Motor neuron (in vitro differentiated cells): ENCODE results near the gene TNFAIP8L3. TPM values are rescaled to one million over a fixed set of nuclear protein-coding genes. Genes with fewer than 3 reads are reported as not detected.
"Not testable (repeated sequence)": the region's sequence is repeated elsewhere in the genome, so short reads cannot be mapped to it uniquely, and the experiment has no call there.

Experiments
- ATAC-seq, 8 experiments: fragments of 200-7000 bp; cut with Tn5 transposase; replicated peaks in 6 of 8; 2 replicates each; pipeline ENCODE4 v1.8.0; 2021; ENCODE audit warnings: mild to moderate bottlenecking in 8 of 8, moderate library complexity in 8 of 8
- H3K27ac ChIP-seq, 2 donors: fragments of 250-450 bp; sonication (Bioruptor Pico); 2 replicates each; pipeline ENCODE4 v1.9.0; 2021; ENCODE audit warnings: antibody characterized with exemption in 2 of 2, mild to moderate bottlenecking in 2 of 2, moderate library complexity in 1 of 2
- H3K4me1 ChIP-seq, 2 donors: fragments of 250-450 bp; sonication (Bioruptor Pico); replicated peaks in 1 of 2; 2 replicates each; pipeline ENCODE4 v1.6.1; 2021; ENCODE audit warnings: antibody characterized with exemption in 2 of 2, mild to moderate bottlenecking in 2 of 2, moderate library complexity in 1 of 2
- H3K4me3 ChIP-seq, 5 donors: fragments of 250-450 bp; sonication (Bioruptor Pico); 2 replicates each; pipeline ENCODE4 v1.9.0; 2021; ENCODE audit warnings: antibody characterized with exemption in 5 of 5, mild to moderate bottlenecking in 5 of 5, moderate library complexity in 4 of 5
- WGBS, 10 experiments: fragments of 450-650 bp; shearing (Covaris generic); methylation state at CpG; one replicate each; pipeline ENCODE4 v1.0.0; 2022; 5-methylcytosine and 5-hydroxymethylcytosine counted together
- in situ Hi-C, 9 experiments: fragments of 400-800 bp; cut with MboI; loops; one replicate each; pipeline ENCODE4 v1.15.0; 2021; ENCODE audit warnings: low sequenced_read_pairs in 9 of 9, low pct_unique_long_range_greater_than_20kb in 2 of 9; ENCODE audit not compliant: unreplicated experiment in 9 of 9
- total RNA-seq, 8 experiments: library from RNA; unstranded; fragments of 300-600 nt; gene quantifications; 2 replicates each; pipeline versions ENCODE4 v1.2.3 to v1.2.4, GENCODE V29; 2022

The TNFAIP8L3 gene
- total RNA-seq, 8 experiments from 2014 or later = 0.75 to 6.9 (median 2.0) TPM

- peak in 5 of 8 experiments; percentile 24 to 88 (median 82) for ATAC-seq
- H3K4me3 ChIP-seq = no peak overlapping the region
- WGBS, 10 experiments = 18 to 100% (median 79%) methylated on average over 1 to 3 of the region's 3 CpGs; no CpG with 5 or more reads in 3 of the 10 experiments
- no peak overlapping the region for H3K27ac ChIP-seq
- peaks cover 6 to 7% of the 10 kb centered on the region in 2 donors for H3K4me1 ChIP-seq
- in situ Hi-C loops = no loop called here
Observed at GRCh38 chr15:51060030-51060673, 34.6 kb downstream of the TNFAIP8L3 start.

- 83 to 100% (median 100%) methylated on average over 1 of the region's 1 CpG; no CpG with 5 or more reads in 7 of the 10 experiments for WGBS, 10 experiments
- no peak for ATAC-seq
- no peak overlapping the region for H3K4me3 ChIP-seq
- peaks cover 3 to 4% of the 10 kb centered on the region in 2 donors for H3K4me1 ChIP-seq
- in situ Hi-C loops = no loop called here
- H3K27ac ChIP-seq = no peak overlapping the region
Observed at GRCh38 chr15:51054535-51054934, 40.2 kb downstream of the TNFAIP8L3 start.

- no peak overlapping the region for H3K4me3 ChIP-seq
- H3K4me1 ChIP-seq = peaks cover 6 to 11% of the 10 kb centered on the region in 2 donors
- no peak for ATAC-seq
- in situ Hi-C loops = no loop called here
- 83 to 100% (median 100%) methylated on average over 1 of the region's 1 CpG; no CpG with 5 or more reads in 6 of the 10 experiments for WGBS, 10 experiments
- no peak overlapping the region for H3K27ac ChIP-seq
Observed at GRCh38 chr15:51053571-51053970, 41.1 kb downstream of the TNFAIP8L3 start.

GRCh38 chr15:51051776-51052175 lies 42.9 kb downstream of the TNFAIP8L3 start:
- peaks cover 6 to 25% of the 10 kb centered on the region in 2 donors for H3K4me1 ChIP-seq
- peak in 2 of 8 experiments; percentile 18 to 25 for ATAC-seq
- H3K4me3 ChIP-seq = no peak overlapping the region
- in situ Hi-C loops = no loop called here
- 43 to 100% (median 80%) methylated on average over 1 to 3 of the region's 3 CpGs; no CpG with 5 or more reads in 2 of the 10 experiments for WGBS, 10 experiments
- H3K27ac ChIP-seq = no peak overlapping the region

GRCh38 chr15:51049081-51049480 lies 45.6 kb downstream of the TNFAIP8L3 start:
- peaks cover 6 to 25% of the 10 kb centered on the region in 2 donors for H3K4me1 ChIP-seq
- 14 to 100% (median 54%) methylated on average over 1 to 2 of the region's 2 CpGs; no CpG with 5 or more reads in 2 of the 10 experiments for WGBS, 10 experiments
- ATAC-seq = peak in 6 of 8 experiments; percentile 65 to 86 (median 80)
- in situ Hi-C loops = no loop called here
- H3K27ac ChIP-seq = no peak overlapping the region
- no peak overlapping the region for H3K4me3 ChIP-seq

GRCh38 chr15:51048308-51048707 lies 46.4 kb downstream of the TNFAIP8L3 start:
- Histone ChIP-seq H3K27ac (no peak overlapping the region), H3K4me1 (peaks cover 6 to 25% of the 10 kb centered on the region in 2 donors), H3K4me3 (no peak overlapping the region)
- ATAC-seq = no peak
- in situ Hi-C loops = no loop called here

- WGBS, 10 experiments = 0 to 100% (median 74%) methylated on average over 1 to 3 of the region's 3 CpGs; no CpG with 5 or more reads in 2 of the 10 experiments
- peak in 1 of 8 experiments; percentile 75 for ATAC-seq
- in situ Hi-C loops = no loop called here
- Histone ChIP-seq H3K27ac (no peak overlapping the region), H3K4me3 (no peak overlapping the region), H3K4me1 (peaks cover 6 to 25% of the 10 kb centered on the region in 2 donors)
Observed at GRCh38 chr15:51046799-51047449, 47.8 kb downstream of the TNFAIP8L3 start.

- Histone ChIP-seq H3K4me1 (peaks cover 6 to 25% of the 10 kb centered on the region in 2 donors), H3K27ac (no peak overlapping the region), H3K4me3 (no peak overlapping the region)
- 80 to 100% (median 96%) methylated on average over 1 to 2 of the region's 2 CpGs; no CpG with 5 or more reads in 5 of the 10 experiments for WGBS, 10 experiments
- ATAC-seq = no peak
- in situ Hi-C loops = no loop called here
Observed at GRCh38 chr15:51046016-51046415, 48.7 kb downstream of the TNFAIP8L3 start.

- in situ Hi-C loops = no loop called here
- no peak for ATAC-seq
- Histone ChIP-seq H3K4me1 (peaks cover 11 to 28% of the 10 kb centered on the region in 2 donors), H3K27ac (no peak overlapping the region), H3K4me3 (no peak overlapping the region)
- WGBS, 10 experiments = 11 to 86% (median 62%) methylated on average over 1 to 4 of the region's 4 CpGs
Observed at GRCh38 chr15:51044037-51044727, 50.5 kb downstream of the TNFAIP8L3 start.

- H3K27ac ChIP-seq = peak overlapping the region in 1 of 2 donors; percentile 42
- H3K4me3 ChIP-seq = peak overlapping the region; percentile 14 to 63 (median 51)
- no CpG with 5 or more reads among the region's 2 CpGs for WGBS, 10 experiments
- H3K4me1 ChIP-seq = peaks cover 8 to 18% of the 10 kb centered on the region in 2 donors
- peak in 5 of 8 experiments; percentile 10 to 54 (median 44) for ATAC-seq
- in situ Hi-C loops = no loop called here
Observed at GRCh38 chr15:51038974-51039319, 55.8 kb downstream of the TNFAIP8L3 start.

- ATAC-seq = peak in 7 of 8 experiments; percentile 15 to 83 (median 73)
- in situ Hi-C loops = no loop called here
Observed at GRCh38 chr15:51038162-51038973, 56.3 kb downstream of the TNFAIP8L3 start.

GRCh38 chr15:51037474-51037873 lies 57.2 kb downstream of the TNFAIP8L3 start:
- WGBS, 10 experiments = 0 to 96% (median 64%) methylated on average over 1 to 2 of the region's 13 CpGs; no CpG with 5 or more reads in 2 of the 10 experiments
- peak overlapping the region; percentile 91 to 94 for H3K27ac ChIP-seq
- peak in 1 of 8 experiments; percentile 47 for ATAC-seq
- H3K4me1 ChIP-seq = peaks cover 8 to 18% of the 10 kb centered on the region in 2 donors
- in situ Hi-C loops = not testable (repeated sequence)
- H3K4me3 ChIP-seq = peak overlapping the region; percentile 45 to 63 (median 55)

More at GRCh38 chr15:51038162-51038973, 56.3 kb downstream of the TNFAIP8L3 start:
- Histone ChIP-seq H3K4me1 (peaks cover 8 to 18% of the 10 kb centered on the region in 2 donors), H3K27ac (peak overlapping the region; percentile 91 to 94), H3K4me3 (peak overlapping the region; percentile 45 to 63 (median 55))
- WGBS, 10 experiments = 20 to 70% (median 50%) methylated on average over 2 to 5 of the region's 7 CpGs; no CpG with 5 or more reads in 6 of the 10 experiments
